GM18858 (cell line): Measurements from ENCODE around the gene ABI3BP.

Experiments used
- ATAC-seq: cut with Tn5 transposase; IDR thresholded peaks from one replicate; pipeline ENCODE4 v1.9.1; 2021; ENCODE audit not compliant: unreplicated experiment

ABI3BP gene

GRCh38 chr3:100844063-100844936 is 148.9 kb downstream of the ABI3BP start:
- ATAC-seq, result no peak

GRCh38 chr3:100838157-100838556 is 155.1 kb downstream of the ABI3BP start:
- no peak for ATAC-seq

- no peak for ATAC-seq
Measured at GRCh38 chr3:100836661-100837060, 156.6 kb downstream of the ABI3BP start.

GRCh38 chr3:100834332-100834731 is 158.9 kb downstream of the ABI3BP start:
- ATAC-seq, result no peak

- ATAC-seq, result no peak
Measured at GRCh38 chr3:100833483-100833882, 159.7 kb downstream of the ABI3BP start.

GRCh38 chr3:100831629-100832028 is 161.6 kb downstream of the ABI3BP start:
- ATAC-seq, result no peak

- no peak for ATAC-seq
Measured at GRCh38 chr3:100830931-100831330, 162.3 kb downstream of the ABI3BP start.

- no peak for ATAC-seq
Measured at GRCh38 chr3:100825574-100825973, 167.6 kb downstream of the ABI3BP start.

- ATAC-seq, result no peak
Measured at GRCh38 chr3:100815583-100815982, 177.6 kb downstream of the ABI3BP start.

- ATAC-seq, result no peak
Measured at GRCh38 chr3:100813828-100814227, 179.4 kb downstream of the ABI3BP start.

GRCh38 chr3:100811779-100812507 is 181.3 kb downstream of the ABI3BP start:
- ATAC-seq, result no peak

GRCh38 chr3:100810671-100811070 is 182.6 kb downstream of the ABI3BP start:
- no peak for ATAC-seq

GRCh38 chr3:100804631-100805030 is 188.6 kb downstream of the ABI3BP start:
- ATAC-seq, result no peak

- ATAC-seq, result no peak
Measured at GRCh38 chr3:100803711-100804110, 189.5 kb downstream of the ABI3BP start.

GRCh38 chr3:100802126-100802525 is 191.1 kb downstream of the ABI3BP start:
- no peak for ATAC-seq

- ATAC-seq, result no peak
Measured at GRCh38 chr3:100798012-100798411, 195.2 kb downstream of the ABI3BP start.

- no peak for ATAC-seq
Measured at GRCh38 chr3:100796556-100796955, 196.7 kb downstream of the ABI3BP start.

GRCh38 chr3:100789579-100789978 is 203.6 kb downstream of the ABI3BP start:
- ATAC-seq, result no peak

GRCh38 chr3:100783619-100784018 is 209.6 kb downstream of the ABI3BP start:
- no peak for ATAC-seq

GRCh38 chr3:100782906-100783305 is 210.3 kb downstream of the ABI3BP start:
- no peak for ATAC-seq

GRCh38 chr3:100782348-100782747 is 210.9 kb downstream of the ABI3BP start:
- no peak for ATAC-seq

- ATAC-seq, result no peak
Measured at GRCh38 chr3:100781301-100781700, 211.9 kb downstream of the ABI3BP start.
